Measurements from ENCODE around the gene ASPG. TPM values are rescaled to one million over a fixed set of nuclear protein-coding genes. Genes with fewer than 3 reads are reported as not detected.

Gene ASPG
- total RNA-seq, 1 donor from 2014 or later, result 1.1 TPM

DNA sequence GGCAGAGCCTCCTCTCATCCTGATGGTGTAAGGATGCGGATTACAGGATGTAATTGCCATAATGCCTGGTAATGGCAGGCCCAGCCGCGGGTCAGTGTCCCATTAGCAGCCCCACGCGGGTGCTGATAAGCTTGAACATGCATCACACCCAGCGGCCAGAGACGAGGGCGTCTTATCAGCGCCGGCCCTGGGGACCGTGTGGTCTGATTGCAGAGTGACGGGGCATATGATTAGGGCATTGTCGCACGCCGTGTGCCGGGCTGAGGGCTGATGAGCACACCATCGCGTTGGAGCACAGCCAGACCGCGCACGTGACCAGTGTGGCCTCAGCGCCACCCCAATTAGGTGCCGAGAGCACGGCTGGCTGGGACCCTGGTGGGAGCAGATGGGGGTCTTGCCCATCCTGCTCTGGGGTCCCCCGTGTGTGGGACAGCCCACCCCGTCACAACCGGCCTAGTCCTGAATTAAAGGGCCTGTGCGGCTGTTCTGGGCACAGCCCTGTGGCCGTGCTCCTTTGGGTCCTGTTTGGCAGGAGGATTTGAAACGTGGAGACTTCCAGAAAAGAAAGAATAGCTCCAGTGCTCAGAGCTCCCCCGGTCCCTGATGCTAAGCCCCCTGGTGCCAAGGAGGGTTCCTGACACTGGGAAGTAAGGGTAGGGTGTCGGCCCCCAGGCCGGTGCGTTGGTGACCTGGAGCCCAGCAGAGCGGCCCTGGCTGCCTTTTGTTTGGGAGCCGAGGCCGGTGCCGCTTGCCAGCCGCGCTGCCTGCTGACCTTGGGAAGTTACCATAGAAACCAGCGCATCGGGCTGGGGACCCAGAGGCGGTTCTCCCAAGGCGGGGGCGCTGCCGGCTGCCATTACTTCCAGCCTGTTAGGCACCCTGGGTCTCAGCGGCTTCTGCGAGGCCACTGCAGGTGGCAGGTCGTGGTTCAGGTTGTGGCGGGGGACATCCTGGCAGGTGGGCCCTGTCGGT, 73.6 kb downstream of the ASPG start:
- no peak for DNase-seq (ENCODE audit: low spot score)

DNA sequence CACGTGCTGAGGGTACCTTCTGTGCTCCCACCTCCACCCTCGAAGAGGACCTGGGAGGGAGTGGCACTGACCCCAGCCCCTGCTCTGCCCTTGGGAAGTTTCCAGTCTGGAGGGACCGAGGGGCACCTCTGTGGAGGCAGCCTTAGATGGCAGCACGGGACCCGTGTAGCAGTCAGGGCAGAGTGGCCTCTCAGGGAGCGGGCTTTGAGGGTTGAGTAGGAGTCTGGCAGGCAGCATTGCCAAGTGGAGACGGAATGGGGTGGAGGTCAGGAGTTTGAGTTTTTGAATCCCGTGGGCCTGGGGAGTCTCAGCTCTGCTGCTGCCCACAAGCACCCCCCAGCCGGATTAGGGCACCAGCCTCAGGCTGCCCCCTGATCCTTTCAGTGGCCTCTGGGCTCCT, 74.5 kb downstream of the ASPG start:
- DNase-seq (ENCODE audit: low spot score), result no peak

DNA sequence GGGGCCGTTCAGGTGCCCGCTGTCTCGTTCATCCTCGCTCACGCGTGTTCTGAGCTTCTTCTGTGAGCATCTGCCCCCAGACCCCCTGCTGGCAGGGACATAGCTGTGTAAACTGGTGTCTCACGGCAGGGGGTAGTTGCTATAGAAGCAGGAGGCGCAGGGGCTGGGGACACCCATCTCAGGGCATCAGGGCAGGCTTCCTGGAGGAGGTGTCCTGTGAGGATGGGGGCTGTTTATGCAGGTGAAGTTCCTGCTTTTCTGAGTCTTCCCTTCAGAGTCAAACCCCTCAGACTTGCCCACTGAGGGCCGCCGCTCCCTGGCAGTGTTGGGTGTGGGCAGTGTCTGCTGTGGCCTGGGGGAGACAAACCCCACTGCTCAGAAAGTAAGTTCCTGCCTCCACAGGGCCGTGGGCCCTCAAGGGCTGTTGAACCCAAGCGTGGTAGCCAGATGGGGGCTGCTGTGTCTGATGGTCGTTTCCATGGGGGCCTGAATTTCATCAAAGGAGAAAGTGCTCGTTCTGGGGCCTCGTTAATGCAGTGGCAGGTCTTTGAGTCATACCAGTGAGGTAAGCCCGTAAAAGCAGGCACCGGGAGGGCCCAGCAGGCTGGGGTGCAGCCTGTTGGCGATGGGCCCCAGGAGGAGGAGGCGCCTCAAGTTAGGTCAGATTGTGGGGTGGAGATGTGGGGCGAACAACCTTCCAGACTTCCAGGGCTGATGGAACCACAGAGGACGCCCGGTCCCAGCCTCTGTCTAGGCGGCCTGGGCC, 76.3 kb downstream of the ASPG start:
- no peak for DNase-seq (ENCODE audit: low spot score)

DNA sequence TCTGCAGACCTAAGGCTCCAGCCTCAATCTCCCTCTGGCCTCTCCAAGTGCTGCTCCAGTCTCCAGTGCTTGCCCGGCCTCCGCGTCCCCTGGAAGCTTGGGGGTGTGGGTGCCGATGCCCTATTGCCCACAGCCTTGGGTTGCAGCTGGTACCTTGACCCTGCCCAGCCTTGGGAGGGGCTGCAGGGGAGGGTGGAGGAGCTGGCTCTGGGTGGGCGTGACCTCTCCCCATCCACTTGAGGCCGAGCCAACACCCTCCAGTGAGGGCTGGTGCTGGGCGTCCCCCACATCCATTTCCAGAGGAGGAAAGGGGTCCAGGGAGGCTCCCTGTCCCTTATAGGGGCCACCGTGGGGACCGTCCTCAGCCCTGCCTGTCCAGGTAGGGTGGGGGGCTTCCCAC, 77.0 kb downstream of the ASPG start:
- DNase-seq (ENCODE audit: low spot score), result no peak

DNA sequence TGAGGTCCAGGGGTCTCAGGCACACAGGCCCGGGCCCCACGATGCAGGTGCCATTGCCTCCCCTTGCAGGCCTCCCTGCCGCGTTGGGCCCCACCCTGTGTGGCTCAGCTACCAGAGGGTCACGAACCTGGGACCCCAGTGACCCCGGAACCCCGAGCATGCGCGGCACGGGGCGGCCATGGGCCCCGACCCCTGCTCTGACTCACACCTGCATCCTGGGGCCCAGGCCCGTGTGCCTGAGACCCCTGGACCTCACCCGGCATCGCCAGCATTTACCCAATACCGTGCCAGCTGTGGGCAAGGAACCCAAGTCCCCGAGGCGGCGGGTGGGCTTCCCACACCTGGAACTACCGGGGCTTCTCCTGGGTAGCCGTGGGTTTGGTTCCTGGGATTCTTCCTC, 78.0 kb downstream of the ASPG start:
- DNase-seq (ENCODE audit: low spot score), result no peak

DNA sequence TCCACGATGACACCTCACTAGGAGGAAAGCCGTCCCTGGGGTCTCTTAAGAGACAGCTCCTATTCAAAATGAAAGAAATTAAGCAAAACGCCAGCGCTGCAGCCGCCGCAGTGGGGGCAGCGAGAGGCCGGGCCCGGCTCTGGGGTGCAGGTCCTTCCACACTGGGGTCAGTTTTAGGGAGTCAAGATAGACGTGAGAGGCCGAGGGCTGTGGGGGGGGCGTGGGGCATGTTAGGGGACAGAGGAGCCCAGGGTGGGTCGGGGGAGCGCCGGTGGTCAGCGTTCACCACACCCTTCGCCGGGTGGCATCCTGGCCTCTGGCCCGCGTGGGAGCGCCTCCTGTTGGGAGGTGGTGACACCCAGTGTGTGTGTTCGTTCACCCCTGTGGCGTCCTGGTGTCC, 78.5 kb downstream of the ASPG start:
- no peak for DNase-seq (ENCODE audit: low spot score)

DNA sequence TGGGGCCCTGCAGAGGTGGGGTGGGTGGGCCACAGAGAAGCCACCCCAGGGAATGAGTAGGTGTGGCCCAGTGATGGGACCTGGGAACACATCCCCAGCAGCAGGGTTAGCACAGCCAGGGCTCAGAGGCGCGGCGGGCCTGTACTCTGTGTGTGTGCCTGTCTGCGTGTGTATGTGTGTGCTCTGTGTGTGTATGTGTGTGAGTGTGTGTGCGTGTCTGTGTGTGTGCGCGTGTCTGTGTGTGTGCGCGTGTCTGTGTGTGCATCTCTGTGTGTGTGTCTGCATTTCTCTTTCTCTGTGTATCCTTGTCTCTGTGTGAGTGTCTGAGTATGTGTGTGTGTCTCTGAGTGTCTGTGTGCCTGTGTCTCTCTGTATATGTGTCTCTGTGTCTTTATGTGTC, 79.0 kb downstream of the ASPG start:
- no peak for DNase-seq (ENCODE audit: low spot score)

Small RNA genes within 50 kb of the gene (microRNA-seq; reads per million reads assigned to microRNA genes)
- gene MIR203A (ENCODE audit: borderline number of aligned reads) (not detected), gene MIR203B (ENCODE audit: borderline number of aligned reads) (not detected)

Other genes starting within 250 kb of the ASPG start
- 26.2 TPM for gene PPP1R13B, start 238.1 kb upstream of the ASPG start, total RNA-seq
- gene TDRD9, start 157.2 kb upstream of the ASPG start, total RNA-seq, result 5.4 TPM
- not detected for gene RD3L, start 143.2 kb upstream of the ASPG start, total RNA-seq
- 3.2 TPM for gene KIF26A, start 52.9 kb downstream of the ASPG start, total RNA-seq

All from mesenteric fat pad (tissue), 1 donor.